ENCODE measurements around the gene SLC6A6. TPM values are rescaled to one million over a fixed set of nuclear protein-coding genes. Genes with fewer than 3 reads are reported as not detected.

The SLC6A6 gene
- total RNA-seq, 4 donors from 2014 or later = 35.7 to 75.2 (median 56.4) TPM

DNA sequence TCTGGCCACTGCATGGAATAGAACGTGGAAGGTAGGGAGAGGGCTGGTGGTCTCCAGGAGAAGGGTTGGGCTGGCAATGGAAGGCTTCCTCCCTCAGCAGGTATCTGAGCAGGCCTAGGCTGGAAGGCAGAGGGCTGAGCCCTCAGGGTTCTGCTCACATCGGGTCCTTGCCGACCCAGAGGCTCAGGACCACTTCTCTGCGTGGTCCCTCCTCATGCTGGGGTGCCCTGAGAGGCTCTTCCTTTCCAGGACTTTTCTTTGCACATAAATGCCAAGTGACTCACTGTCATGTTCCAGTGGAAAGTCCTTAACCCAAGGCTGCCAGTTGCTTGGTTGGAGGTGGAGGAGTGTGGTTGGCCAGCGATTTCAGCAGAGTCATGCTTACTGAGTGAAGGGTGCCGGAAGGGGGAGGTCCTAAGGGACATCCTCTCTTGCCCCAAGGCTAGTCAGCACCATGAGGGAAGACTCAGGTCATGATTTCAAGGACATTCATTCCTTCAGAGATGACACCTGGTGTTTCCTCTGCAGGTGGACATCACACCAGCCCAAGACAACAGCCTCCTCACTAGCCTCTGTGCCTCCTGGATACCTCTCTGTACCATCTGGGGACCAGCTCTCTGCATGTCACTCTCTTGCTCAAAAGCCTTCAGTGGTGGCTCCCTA lies 8.2 kb downstream of the SLC6A6 start:
- no peak for DNase-seq (ENCODE audit: low spot score)
- TF ChIP-seq, protein P1, sequence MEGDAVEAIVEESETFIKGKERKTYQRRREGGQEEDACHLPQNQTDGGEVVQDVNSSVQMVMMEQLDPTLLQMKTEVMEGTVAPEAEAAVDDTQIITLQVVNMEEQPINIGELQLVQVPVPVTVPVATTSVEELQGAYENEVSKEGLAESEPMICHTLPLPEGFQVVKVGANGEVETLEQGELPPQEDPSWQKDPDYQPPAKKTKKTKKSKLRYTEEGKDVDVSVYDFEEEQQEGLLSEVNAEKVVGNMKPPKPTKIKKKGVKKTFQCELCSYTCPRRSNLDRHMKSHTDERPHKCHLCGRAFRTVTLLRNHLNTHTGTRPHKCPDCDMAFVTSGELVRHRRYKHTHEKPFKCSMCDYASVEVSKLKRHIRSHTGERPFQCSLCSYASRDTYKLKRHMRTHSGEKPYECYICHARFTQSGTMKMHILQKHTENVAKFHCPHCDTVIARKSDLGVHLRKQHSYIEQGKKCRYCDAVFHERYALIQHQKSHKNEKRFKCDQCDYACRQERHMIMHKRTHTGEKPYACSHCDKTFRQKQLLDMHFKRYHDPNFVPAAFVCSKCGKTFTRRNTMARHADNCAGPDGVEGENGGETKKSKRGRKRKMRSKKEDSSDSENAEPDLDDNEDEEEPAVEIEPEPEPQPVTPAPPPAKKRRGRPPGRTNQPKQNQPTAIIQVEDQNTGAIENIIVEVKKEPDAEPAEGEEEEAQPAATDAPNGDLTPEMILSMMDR (IDR thresholded peaks at IDR 0.05) = no peak
- ATAC-seq (ENCODE audit: low FRiP score) = peak; percentile 48

DNA sequence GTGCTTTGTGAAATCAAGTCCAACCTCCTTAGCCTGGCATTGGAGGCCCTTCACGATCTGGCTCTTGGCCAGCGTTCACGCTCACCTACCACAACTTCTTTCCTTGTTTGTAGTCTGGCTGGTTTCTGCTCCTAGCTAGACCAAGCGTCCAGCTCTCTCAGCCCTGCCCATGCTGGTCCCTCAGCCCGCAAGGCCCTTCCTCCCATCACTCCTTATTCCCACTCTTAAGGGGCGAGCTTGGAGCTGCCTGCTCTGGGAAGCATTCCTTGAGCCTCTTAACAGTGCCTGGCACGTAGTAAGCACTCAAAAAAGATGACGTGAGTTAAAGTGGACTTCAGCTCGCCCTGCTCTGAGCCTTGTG lies 8.7 kb downstream of the SLC6A6 start:
- ATAC-seq (ENCODE audit: low FRiP score) = no peak
- no peak for DNase-seq (ENCODE audit: low spot score)
- TF ChIP-seq, protein P1 (IDR thresholded peaks at IDR 0.05) = no peak

DNA sequence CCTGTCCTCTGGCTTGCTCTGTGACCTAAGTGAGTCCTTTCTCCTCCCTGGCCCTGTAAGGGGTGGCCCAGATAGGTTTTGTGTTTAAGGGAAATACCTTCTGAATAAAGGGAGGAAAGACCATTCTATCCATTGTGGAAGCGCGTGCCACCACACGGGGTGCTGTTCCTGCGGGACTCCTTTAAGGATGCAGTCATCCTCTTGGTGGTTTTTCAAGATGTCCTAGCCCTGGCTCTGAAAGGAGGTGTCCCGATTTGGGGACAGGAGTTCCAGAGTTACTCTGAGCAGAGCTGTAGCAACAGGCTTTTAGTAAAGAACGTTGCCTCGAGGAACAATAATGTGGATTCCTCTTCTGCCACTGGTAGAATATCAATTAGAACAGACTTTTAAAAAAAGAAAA lies 9.6 kb downstream of the SLC6A6 start:
- TF ChIP-seq, protein P1 (IDR thresholded peaks at IDR 0.05) = no peak

DNA sequence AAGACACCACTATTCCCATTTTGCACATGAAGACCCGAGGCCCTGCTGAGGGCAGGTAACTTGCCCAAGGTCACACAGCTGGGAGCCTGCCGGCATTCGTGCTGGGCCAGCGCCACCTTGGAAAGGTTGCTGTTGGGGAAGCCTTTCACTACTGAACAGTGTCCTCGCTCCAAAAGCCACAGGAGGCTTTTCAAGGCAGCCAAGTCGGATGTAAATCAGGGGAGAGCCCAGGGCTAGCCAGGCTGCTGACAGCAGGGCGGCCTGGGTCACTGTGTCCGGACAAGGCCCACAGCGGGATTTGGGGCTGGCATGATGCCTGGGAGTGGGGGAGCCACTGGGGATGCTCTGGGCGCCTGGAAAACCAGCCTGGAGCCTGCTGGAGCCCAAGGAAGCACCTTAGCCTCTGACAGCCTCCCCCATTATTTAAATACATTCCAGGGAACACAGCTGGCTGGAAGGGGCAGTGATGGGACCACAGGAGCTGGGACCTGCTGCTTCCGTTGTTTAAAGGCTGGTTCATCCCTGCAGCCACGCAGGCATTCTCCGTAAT lies 10.5 kb downstream of the SLC6A6 start:
- DNase-seq (ENCODE audit: low spot score) = no peak
- no peak for ATAC-seq (ENCODE audit: low FRiP score)

More for the DNA sequence above, 9.6 kb downstream of the SLC6A6 start:
- ATAC-seq (ENCODE audit: low FRiP score) (no peak), DNase-seq (ENCODE audit: low spot score) (no peak)

DNA sequence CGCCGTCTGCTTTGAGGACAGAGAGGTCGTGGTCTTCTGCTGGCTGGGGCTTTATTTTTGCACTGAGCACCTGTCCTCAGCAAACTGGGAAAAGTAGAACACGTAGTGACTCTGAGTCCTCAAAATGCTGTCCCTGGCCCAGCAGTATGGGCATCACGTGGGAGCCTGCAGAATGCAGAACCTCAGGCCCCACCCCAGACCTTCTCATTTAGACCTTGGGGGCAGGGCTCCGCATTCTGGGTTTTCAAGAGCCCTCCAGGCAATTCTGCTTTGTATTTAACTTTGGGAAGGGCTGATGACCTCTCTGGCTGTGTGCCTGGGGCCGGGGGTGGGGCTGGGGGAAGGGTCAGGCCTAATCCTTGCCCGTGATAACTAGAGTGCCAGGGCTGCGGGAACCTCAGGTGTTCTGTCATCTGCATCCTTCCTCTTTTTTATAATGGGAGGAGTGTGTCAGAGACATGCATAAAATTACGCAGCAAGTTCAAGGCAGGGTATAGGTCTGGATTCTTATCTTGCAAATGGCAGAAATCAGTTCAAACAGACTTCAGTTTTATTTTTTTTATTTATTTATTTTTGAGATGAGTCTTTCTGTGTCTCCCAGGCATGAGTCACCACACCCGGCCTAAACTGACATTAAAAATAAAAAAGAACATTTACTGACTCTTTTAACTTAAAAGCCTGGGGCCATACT lies 11.1 kb downstream of the SLC6A6 start:
- peak; percentile 3 for ATAC-seq (ENCODE audit: low FRiP score)
- no peak for DNase-seq (ENCODE audit: low spot score)
- TF ChIP-seq, protein P1 (IDR thresholded peaks at IDR 0.05) = no peak

More for the DNA sequence above, 10.5 kb downstream of the SLC6A6 start:
- TF ChIP-seq, protein P1 (IDR thresholded peaks at IDR 0.05) = no peak

DNA sequence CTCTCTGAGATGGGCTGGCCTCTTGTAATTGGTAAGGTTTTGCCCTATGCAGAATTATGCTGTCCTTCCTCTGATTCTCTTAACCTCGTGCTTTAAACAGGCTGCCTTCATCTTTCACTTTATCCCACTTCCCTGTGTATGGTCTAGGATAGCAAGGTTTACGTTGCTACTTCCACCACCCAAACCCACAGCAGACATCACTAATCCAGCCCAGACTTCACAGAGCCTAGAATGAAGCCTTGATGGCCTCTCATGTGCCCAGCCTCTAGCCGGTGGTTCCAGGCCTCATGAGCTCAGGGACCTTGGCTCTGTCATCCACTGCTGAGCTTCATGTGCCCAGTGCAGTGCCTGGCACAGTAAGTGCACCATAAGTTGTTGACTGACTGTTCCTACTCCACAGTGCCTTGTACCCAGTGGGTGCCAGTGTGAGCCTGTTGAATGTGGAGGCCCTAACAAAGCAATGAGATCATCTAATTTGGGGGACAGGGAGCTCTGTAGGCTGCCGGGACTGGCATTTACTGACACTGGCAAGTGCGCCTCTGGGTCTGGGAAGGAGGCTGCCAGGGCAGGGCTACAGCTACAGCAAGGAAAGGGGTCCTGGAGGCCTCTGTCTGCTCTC lies 12.5 kb downstream of the SLC6A6 start:
- no peak for ATAC-seq (ENCODE audit: low FRiP score)
- TF ChIP-seq, protein P1 (IDR thresholded peaks at IDR 0.05) = no peak
- no peak for DNase-seq (ENCODE audit: low spot score)

All from omental fat pad (tissue), 4 donors.